Measurements from ENCODE around the gene CD36. TPM values are rescaled to one million over a fixed set of nuclear protein-coding genes. Genes with fewer than 3 reads are reported as not detected.

CD36 gene
- total and polyA plus RNA-seq, 7 donors = 149 to 662 (median 175) TPM

DNA sequence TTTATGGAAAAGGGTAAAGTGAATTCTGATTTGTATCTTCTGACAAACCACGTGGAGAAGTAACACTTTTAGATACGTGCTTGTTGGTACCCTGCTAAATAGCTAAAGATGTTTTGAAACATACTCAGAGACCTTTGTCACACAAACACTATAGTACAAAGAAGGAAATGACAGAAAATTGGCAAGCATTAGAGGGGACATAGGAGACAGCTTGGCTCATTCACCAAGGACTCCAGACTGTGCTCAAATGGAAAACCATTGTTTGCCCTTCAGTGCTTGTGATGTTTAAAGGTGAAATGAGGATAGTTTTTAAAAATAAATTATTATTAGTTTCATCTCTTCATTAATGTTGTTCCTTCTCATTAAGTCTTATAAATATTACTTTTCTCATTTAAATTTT, 34.0 kb upstream of the CD36 start:
- Histone ChIP-seq H3K27ac (peak overlapping the region; percentile 87), H3K27me3 (ENCODE audit: insufficient read depth in 3 of 3, low read length in 2 of 3) (no peaks in the 10 kb centered on the region), H3K4me1 (peaks cover 49% of the 10 kb centered on the region), H3K4me3 (peak overlapping the region; percentile 54), H3K36me3 (ENCODE audit: insufficient read depth in 1 of 2, low read depth in 1 of 2) (no peaks in the 10 kb centered on the region), H3K9me3 (no peaks in the 10 kb centered on the region)
- WGBS, 3 donors = 19 to 30% (median 29%) methylated on average over 2 of the region's 2 CpGs
- intact Hi-C loops (cut with DNase I) = loop anchor here (5.0 kb wide), 2 partner anchors 33 to 38 kb away; partner anchors contain the start of gene CD36 (in 1 of the 2)
- peak; percentile 60 to 85 (median 78) for ATAC-seq
- TF ChIP-seq, protein P1, sequence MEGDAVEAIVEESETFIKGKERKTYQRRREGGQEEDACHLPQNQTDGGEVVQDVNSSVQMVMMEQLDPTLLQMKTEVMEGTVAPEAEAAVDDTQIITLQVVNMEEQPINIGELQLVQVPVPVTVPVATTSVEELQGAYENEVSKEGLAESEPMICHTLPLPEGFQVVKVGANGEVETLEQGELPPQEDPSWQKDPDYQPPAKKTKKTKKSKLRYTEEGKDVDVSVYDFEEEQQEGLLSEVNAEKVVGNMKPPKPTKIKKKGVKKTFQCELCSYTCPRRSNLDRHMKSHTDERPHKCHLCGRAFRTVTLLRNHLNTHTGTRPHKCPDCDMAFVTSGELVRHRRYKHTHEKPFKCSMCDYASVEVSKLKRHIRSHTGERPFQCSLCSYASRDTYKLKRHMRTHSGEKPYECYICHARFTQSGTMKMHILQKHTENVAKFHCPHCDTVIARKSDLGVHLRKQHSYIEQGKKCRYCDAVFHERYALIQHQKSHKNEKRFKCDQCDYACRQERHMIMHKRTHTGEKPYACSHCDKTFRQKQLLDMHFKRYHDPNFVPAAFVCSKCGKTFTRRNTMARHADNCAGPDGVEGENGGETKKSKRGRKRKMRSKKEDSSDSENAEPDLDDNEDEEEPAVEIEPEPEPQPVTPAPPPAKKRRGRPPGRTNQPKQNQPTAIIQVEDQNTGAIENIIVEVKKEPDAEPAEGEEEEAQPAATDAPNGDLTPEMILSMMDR (IDR thresholded peaks at IDR 0.05) = no peak
- DNase-seq = no peak

DNA sequence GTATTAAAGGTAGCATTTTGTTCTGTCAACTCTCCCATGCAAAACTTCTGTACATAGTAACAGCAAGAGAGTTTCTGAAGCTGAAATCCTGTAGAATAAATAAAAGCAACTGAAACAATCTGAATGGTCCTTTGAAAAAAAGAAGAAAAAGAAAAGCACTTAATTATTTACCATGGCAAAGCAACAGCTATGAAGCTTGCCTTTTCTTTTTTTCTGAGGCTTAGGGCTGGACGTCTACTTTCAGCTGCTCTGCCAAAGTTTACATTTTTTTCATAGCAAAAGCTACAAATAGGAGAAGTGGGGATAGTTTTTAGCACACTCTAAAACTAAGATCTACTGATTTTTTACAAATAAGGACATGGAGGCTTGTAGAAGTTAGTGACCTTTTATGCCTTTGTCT, 31.3 kb upstream of the CD36 start:
- WGBS, 3 donors = 13 to 26% (median 25%) methylated on average over 1 of the region's 1 CpG

DNA sequence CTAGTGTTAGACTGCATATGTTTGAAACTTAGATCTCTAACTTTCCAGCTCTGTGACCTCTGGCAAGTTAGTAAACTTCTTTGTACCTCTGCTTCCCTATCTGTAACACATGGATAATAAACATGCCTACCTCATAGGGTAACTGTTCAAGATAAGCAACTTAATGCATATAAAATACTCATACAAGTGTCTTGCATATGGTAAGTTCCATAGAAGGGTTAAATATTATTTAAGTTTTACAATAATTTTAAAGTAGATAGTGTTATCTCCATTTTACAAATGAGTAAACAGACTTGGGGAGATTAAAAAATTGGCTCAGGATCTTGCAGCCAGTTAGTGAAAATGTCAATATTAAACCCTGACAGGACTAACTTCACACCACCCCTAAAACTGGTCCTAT, 30.1 kb upstream of the CD36 start:
- DNase-seq = no peak
- Histone ChIP-seq H3K9me3 (no peaks in the 10 kb centered on the region), H3K4me3 (no peak overlapping the region), H3K36me3 (ENCODE audit: insufficient read depth in 1 of 2, low read depth in 1 of 2) (no peaks in the 10 kb centered on the region), H3K4me1 (peaks cover 73% of the 10 kb centered on the region), H3K27ac (peak overlapping the region; percentile 87), H3K27me3 (ENCODE audit: insufficient read depth in 3 of 3, low read length in 2 of 3) (no peaks in the 10 kb centered on the region)
- intact Hi-C loops (cut with DNase I) = no loop called here
- ATAC-seq = no peak
- TF ChIP-seq, protein P1 (IDR thresholded peaks at IDR 0.05) = no peak

More for the DNA sequence above, 31.3 kb upstream of the CD36 start:
- TF ChIP-seq, protein P1 (IDR thresholded peaks at IDR 0.05) = no peak
- Histone ChIP-seq H3K36me3 (ENCODE audit: insufficient read depth in 1 of 2, low read depth in 1 of 2) (no peaks in the 10 kb centered on the region), H3K4me3 (peak overlapping the region; percentile 10), H3K27ac (peak overlapping the region; percentile 87), H3K9me3 (no peaks in the 10 kb centered on the region), H3K27me3 (ENCODE audit: insufficient read depth in 3 of 3, low read length in 2 of 3) (no peaks in the 10 kb centered on the region), H3K4me1 (peaks cover 67% of the 10 kb centered on the region)
- intact Hi-C loops (cut with DNase I) = no loop called here
- ATAC-seq = no peak
- no peak for DNase-seq

DNA sequence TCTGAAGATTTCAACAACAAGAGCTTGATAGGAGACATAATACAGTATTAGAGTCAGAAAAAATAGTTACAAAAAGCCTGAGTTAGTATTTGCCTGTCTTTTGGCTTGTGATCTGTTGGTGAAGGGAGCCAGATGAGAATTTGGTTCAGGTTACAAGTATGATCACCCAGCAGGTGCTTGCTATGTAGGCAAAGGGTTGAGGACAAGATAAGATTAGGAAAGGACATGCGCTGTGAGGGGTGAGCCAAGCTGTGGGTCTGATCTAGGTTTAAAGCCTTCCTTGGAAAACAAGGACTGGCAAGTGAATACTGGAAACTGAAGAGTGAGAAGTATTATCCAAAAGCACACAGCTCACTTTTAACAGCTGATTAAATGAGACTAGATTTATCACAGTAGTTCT, 28.7 kb upstream of the CD36 start:
- whole genome bisulfite sequencing, 3 donors = 22 to 53% (median 23%) methylated on average over 1 of the region's 1 CpG
- peaks cover 85% of the 10 kb centered on the region for H3K4me1 ChIP-seq
- ATAC-seq = peak; percentile 87 to 91 (median 89)
- H3K27me3 ChIP-seq (ENCODE audit: insufficient read depth in 3 of 3, low read length in 2 of 3) = no peaks in the 10 kb centered on the region
- peak overlapping the region; percentile 87 for H3K27ac ChIP-seq
- peak overlapping the region; percentile 5 for H3K4me3 ChIP-seq
- TF ChIP-seq, protein P1 (IDR thresholded peaks at IDR 0.05) = no peak
- DNase-seq = no peak
- intact Hi-C loops (cut with DNase I) = loop anchor here in 1 of 2 donors (2.0 kb wide), 1 partner anchor 27 kb away; no protein-coding TSS in a partner anchor
- no peaks in the 10 kb centered on the region for H3K36me3 ChIP-seq (ENCODE audit: insufficient read depth in 1 of 2, low read depth in 1 of 2)
- H3K9me3 ChIP-seq = no peaks in the 10 kb centered on the region

DNA sequence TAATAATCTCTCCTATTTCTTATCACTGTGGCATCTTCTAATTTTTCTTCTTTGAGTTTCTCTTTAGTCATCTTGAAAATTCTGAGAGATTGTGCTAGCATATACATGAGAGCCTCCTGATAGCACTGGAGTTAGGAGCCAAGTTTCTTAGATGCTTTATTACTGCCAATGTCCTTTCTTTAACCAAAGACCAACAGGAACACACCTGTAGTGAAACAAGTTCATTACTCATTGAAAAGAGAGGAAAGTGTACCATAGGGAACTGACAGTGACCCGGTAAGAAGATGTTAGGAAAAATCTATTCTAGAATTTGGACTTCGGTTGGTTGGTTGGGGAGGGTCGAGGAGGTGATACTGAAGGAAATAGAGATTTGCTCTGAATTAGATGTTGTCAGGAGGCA, 27.1 kb upstream of the CD36 start:
- ATAC-seq = peak in 1 of 4 donors; percentile 3
- Histone ChIP-seq H3K9me3 (no peaks in the 10 kb centered on the region), H3K27ac (peak overlapping the region; percentile 87), H3K4me3 (peak overlapping the region; percentile 40), H3K27me3 (ENCODE audit: insufficient read depth in 3 of 3, low read length in 2 of 3) (no peaks in the 10 kb centered on the region), H3K36me3 (ENCODE audit: insufficient read depth in 1 of 2, low read depth in 1 of 2) (no peaks in the 10 kb centered on the region), H3K4me1 (peaks cover 91% of the 10 kb centered on the region)
- WGBS, 3 donors = 22 to 61% (median 57%) methylated on average over 3 of the region's 3 CpGs
- intact Hi-C loops (cut with DNase I) = loop anchor here in 1 of 2 donors (2.0 kb wide), 1 partner anchor 25 kb away; no protein-coding TSS in a partner anchor
- TF ChIP-seq, protein P1 (IDR thresholded peaks at IDR 0.05) = no peak
- no peak for DNase-seq
